ENCODE data around the gene PYCARD.
A peak's percentile ranks its signal among the peaks of the same experiment; 100 is the strongest.
"Not testable (repeated sequence)": the region's sequence is repeated elsewhere in the genome, so short reads cannot be mapped to it uniquely, and the experiment has no call there.

The PYCARD gene

GRCh38 chr16:31189412-31189778 is 13.2 kb downstream of the PYCARD start:
- no peak for DNase-seq

GRCh38 chr16:31188450-31189411 is 13.8 kb downstream of the PYCARD start:
- DNase-seq: no peak

- DNase-seq: no peak
Observed at GRCh38 chr16:31187808-31188189, 14.8 kb downstream of the PYCARD start.

- no peak for DNase-seq
Observed at GRCh38 chr16:31186930-31187807, 15.4 kb downstream of the PYCARD start.

GRCh38 chr16:31186176-31186575 is 16.4 kb downstream of the PYCARD start:
- no peak for DNase-seq

- DNase-seq: no peak
Observed at GRCh38 chr16:31185339-31185738, 17.2 kb downstream of the PYCARD start.

- no peak for DNase-seq
Observed at GRCh38 chr16:31184888-31185287, 17.7 kb downstream of the PYCARD start.

GRCh38 chr16:31183432-31184428 is 18.8 kb downstream of the PYCARD start:
- no peak for DNase-seq

GRCh38 chr16:31182391-31182790 is 20.2 kb downstream of the PYCARD start:
- no peak for DNase-seq

- no peak for DNase-seq
Observed at GRCh38 chr16:31181102-31181830, 21.3 kb downstream of the PYCARD start.

- DNase-seq: peak; percentile 89
Observed at GRCh38 chr16:31179747-31180459, 22.7 kb downstream of the PYCARD start, which contains the start of gene FUS. Gene FUS, plus strand, starts transcription at chr16:31180139. Its CDS starts 76 bp downstream, at chr16:31180215.

- no peak for DNase-seq
Observed at GRCh38 chr16:31179219-31179746, 23.3 kb downstream of the PYCARD start.

GRCh38 chr16:31177136-31177535 is 25.4 kb downstream of the PYCARD start:
- no peak for DNase-seq

GRCh38 chr16:31170048-31170447 is 32.5 kb downstream of the PYCARD start:
- DNase-seq: not testable (repeated sequence)

- DNase-seq: no peak
Observed at GRCh38 chr16:31168848-31169247, 33.7 kb downstream of the PYCARD start.

GRCh38 chr16:31167315-31167714 is 35.2 kb downstream of the PYCARD start:
- DNase-seq: no peak

GRCh38 chr16:31157136-31157535 is 45.4 kb downstream of the PYCARD start:
- DNase-seq: no peak

Data from stimulated activated CD4-positive, alpha-beta T cell treated with anti-CD3 and anti-CD28 coated beads, Interleukin-12 subunit alpha, Interleukin-12 subunit beta, amount 100 ng/mL, for 4 hours (primary cell).